ENCODE results near the gene CASP8AP2. TPM values are rescaled to one million over a fixed set of nuclear protein-coding genes. Genes with fewer than 3 reads are reported as not detected.

Gene CASP8AP2
- total RNA-seq, 1 experiment from 2014 or later: 27.9 TPM

DNA sequence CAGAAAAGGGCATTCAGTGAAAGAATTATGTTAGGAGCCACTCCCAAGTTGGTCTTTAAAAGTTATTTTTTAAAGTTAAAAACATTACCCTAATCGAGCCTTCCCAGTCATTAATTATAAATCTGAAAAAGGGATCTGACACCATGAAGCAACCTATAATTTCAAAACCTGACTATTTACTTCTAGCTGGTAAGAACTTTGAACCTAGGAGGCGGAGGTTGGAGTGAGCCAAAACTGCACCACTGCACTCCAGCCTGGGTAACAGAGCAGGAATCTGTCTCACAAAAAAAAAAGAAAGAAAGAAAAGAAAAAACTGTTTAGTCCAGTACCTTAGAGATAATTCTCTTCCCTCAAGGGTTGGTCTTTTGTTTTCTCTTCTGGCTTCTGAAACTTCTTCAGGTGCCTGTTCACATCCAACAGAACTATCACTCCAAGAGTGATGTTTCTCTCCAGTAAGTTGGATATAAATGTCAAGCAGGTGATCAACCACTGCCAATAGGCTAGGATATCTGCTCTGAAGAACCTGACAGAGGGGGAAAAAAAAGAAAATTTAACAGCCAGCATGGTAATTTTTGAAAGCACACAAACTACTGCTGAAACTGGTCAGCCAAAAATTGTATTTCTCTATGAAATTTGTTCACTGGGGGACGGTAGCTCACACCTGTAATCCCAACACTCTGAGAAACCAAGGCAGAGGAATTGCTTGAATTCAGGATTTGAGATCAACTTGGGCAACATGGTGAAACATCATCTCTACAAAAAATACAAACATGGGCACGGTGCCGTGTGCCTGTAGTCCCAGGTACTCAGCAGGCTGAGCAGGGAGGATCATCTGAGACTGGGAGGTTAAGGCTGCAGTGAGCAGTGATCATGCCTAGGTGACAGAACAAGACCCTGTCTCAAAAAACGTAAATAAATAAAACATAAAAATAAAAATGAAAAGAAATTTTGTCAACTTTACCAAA lies 48.3 kb upstream of the CASP8AP2 start:
- Mint-ChIP-seq H3K9me3 (peaks cover 18% of the 10 kb centered on the region), H3K27me3 (ENCODE audit: low read depth) (no peaks in the 10 kb centered on the region), H3K4me3 (no peak overlapping the region), H3K27ac (no peak overlapping the region; the same call in 1 of the 2 replicates), H3K36me3 (peaks cover 86% of the 10 kb centered on the region), H3K4me1 (no peaks in the 10 kb centered on the region)
- DNase-seq (ENCODE audit: low spot score) (no peak), ATAC-seq (no peak)
- ChIA-PET CTCF (interaction anchor here (1.3 kb wide), 1 partner anchor 12 kb away, joined by 3 read pairs; no protein-coding TSS in a partner anchor), POLR2A (no interaction called here)
- no peak for TF ChIP-seq GTF2I (CRISPR knock-in tag; conservative IDR thresholded peaks at IDR 0.05)
- TF ChIP-seq SOX15 (CRISPR knock-in tag; IDR thresholded peaks at IDR 0.05): no peak
- TF ChIP-seq ATF1 (CRISPR knock-in tag; IDR thresholded peaks at IDR 0.05): no peak
- TF ChIP-seq ZNF263 (CRISPR knock-in tag; IDR thresholded peaks at IDR 0.05; ENCODE audit: low read depth): no peak
- TF ChIP-seq RELA (CRISPR knock-in tag; IDR thresholded peaks at IDR 0.05; ENCODE audit: borderline replicate concordance): no peak
- no peak for TF ChIP-seq SMAD4 (CRISPR knock-in tag; IDR thresholded peaks at IDR 0.05)
- no peak for TF ChIP-seq ZNF416 (CRISPR knock-in tag; IDR thresholded peaks at IDR 0.05)
- no peak for TF ChIP-seq JUN (CRISPR knock-in tag; IDR thresholded peaks at IDR 0.05)
- no peak for TF ChIP-seq ETV6 (CRISPR knock-in tag; IDR thresholded peaks at IDR 0.05)
- TF ChIP-seq, protein P1, sequence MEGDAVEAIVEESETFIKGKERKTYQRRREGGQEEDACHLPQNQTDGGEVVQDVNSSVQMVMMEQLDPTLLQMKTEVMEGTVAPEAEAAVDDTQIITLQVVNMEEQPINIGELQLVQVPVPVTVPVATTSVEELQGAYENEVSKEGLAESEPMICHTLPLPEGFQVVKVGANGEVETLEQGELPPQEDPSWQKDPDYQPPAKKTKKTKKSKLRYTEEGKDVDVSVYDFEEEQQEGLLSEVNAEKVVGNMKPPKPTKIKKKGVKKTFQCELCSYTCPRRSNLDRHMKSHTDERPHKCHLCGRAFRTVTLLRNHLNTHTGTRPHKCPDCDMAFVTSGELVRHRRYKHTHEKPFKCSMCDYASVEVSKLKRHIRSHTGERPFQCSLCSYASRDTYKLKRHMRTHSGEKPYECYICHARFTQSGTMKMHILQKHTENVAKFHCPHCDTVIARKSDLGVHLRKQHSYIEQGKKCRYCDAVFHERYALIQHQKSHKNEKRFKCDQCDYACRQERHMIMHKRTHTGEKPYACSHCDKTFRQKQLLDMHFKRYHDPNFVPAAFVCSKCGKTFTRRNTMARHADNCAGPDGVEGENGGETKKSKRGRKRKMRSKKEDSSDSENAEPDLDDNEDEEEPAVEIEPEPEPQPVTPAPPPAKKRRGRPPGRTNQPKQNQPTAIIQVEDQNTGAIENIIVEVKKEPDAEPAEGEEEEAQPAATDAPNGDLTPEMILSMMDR (IDR thresholded peaks at IDR 0.05): no peak

DNA sequence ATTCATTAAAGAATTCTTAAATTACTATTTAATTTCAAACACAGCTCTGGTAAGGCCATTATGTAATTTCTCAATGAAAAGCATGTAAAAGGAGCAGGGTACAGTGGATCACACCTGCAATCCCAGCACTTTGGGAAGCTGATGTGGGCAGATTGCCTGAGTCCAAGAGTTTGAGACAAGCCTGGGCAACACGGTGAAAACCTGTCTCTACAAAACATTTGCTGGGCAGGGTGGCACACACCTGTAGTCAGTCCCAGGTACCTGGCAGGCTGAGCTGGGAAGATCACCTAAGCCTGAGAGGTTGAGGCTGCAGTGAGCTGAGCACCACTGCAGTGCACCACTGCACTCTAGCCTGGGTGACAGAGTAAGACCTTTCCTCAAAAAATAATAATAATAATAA lies 47.5 kb upstream of the CASP8AP2 start:
- H3K4me1 Mint-ChIP-seq: no peaks in the 10 kb centered on the region
- CTCF ChIA-PET: interaction anchor here (1.3 kb wide), 1 partner anchor 11 kb away, joined by 3 read pairs; no protein-coding TSS in a partner anchor
- ATAC-seq (no peak), DNase-seq (ENCODE audit: low spot score) (no peak)
- H3K27ac Mint-ChIP-seq: no peak overlapping the region
- peaks cover 18% of the 10 kb centered on the region for H3K9me3 Mint-ChIP-seq
- no peak overlapping the region for H3K4me3 Mint-ChIP-seq
- H3K27me3 Mint-ChIP-seq (ENCODE audit: low read depth): no peaks in the 10 kb centered on the region
- peaks cover 83% of the 10 kb centered on the region for H3K36me3 Mint-ChIP-seq
- POLR2A ChIA-PET: no interaction called here
- no peak for TF ChIP-seq FOXP1 (CRISPR knock-in tag; IDR thresholded peaks at IDR 0.05; ENCODE audit: borderline replicate concordance)
- TF ChIP-seq AR (CRISPR knock-in tag; IDR thresholded peaks at IDR 0.05): no peak
- TF ChIP-seq, protein P2, sequence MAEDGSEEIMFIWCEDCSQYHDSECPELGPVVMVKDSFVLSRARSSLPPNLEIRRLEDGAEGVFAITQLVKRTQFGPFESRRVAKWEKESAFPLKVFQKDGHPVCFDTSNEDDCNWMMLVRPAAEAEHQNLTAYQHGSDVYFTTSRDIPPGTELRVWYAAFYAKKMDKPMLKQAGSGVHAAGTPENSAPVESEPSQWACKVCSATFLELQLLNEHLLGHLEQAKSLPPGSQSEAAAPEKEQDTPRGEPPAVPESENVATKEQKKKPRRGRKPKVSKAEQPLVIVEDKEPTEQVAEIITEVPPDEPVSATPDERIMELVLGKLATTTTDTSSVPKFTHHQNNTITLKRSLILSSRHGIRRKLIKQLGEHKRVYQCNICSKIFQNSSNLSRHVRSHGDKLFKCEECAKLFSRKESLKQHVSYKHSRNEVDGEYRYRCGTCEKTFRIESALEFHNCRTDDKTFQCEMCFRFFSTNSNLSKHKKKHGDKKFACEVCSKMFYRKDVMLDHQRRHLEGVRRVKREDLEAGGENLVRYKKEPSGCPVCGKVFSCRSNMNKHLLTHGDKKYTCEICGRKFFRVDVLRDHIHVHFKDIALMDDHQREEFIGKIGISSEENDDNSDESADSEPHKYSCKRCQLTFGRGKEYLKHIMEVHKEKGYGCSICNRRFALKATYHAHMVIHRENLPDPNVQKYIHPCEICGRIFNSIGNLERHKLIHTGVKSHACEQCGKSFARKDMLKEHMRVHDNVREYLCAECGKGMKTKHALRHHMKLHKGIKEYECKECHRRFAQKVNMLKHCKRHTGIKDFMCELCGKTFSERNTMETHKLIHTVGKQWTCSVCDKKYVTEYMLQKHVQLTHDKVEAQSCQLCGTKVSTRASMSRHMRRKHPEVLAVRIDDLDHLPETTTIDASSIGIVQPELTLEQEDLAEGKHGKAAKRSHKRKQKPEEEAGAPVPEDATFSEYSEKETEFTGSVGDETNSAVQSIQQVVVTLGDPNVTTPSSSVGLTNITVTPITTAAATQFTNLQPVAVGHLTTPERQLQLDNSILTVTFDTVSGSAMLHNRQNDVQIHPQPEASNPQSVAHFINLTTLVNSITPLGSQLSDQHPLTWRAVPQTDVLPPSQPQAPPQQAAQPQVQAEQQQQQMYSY (CRISPR knock-in tag; IDR thresholded peaks at IDR 0.05): no peak
- TF ChIP-seq, protein P3, sequence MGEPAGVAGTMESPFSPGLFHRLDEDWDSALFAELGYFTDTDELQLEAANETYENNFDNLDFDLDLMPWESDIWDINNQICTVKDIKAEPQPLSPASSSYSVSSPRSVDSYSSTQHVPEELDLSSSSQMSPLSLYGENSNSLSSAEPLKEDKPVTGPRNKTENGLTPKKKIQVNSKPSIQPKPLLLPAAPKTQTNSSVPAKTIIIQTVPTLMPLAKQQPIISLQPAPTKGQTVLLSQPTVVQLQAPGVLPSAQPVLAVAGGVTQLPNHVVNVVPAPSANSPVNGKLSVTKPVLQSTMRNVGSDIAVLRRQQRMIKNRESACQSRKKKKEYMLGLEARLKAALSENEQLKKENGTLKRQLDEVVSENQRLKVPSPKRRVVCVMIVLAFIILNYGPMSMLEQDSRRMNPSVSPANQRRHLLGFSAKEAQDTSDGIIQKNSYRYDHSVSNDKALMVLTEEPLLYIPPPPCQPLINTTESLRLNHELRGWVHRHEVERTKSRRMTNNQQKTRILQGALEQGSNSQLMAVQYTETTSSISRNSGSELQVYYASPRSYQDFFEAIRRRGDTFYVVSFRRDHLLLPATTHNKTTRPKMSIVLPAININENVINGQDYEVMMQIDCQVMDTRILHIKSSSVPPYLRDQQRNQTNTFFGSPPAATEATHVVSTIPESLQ (CRISPR knock-in tag; IDR thresholded peaks at IDR 0.05): no peak
- no peak for TF ChIP-seq TEAD1 (CRISPR knock-in tag; IDR thresholded peaks at IDR 0.05)
- TF ChIP-seq, protein P4, sequence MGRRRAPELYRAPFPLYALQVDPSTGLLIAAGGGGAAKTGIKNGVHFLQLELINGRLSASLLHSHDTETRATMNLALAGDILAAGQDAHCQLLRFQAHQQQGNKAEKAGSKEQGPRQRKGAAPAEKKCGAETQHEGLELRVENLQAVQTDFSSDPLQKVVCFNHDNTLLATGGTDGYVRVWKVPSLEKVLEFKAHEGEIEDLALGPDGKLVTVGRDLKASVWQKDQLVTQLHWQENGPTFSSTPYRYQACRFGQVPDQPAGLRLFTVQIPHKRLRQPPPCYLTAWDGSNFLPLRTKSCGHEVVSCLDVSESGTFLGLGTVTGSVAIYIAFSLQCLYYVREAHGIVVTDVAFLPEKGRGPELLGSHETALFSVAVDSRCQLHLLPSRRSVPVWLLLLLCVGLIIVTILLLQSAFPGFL (CRISPR knock-in tag; IDR thresholded peaks at IDR 0.05; ENCODE audit: borderline replicate concordance): no peak
- no peak for TF ChIP-seq CBFB (CRISPR knock-in tag; IDR thresholded peaks at IDR 0.05; ENCODE audit: low read depth)
- TF ChIP-seq ERG (CRISPR knock-in tag; IDR thresholded peaks at IDR 0.05): no peak
- TF ChIP-seq, protein P5, sequence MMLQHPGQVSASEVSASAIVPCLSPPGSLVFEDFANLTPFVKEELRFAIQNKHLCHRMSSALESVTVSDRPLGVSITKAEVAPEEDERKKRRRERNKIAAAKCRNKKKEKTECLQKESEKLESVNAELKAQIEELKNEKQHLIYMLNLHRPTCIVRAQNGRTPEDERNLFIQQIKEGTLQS (CRISPR knock-in tag; conservative IDR thresholded peaks at IDR 0.05): no peak
- no peak for TF ChIP-seq CDX4 (CRISPR knock-in tag; IDR thresholded peaks at IDR 0.05; ENCODE audit: borderline replicate concordance)

Measured in WTC11 (cell line).